Measurements from ENCODE around the gene CPNE7. TPM values are rescaled to one million over a fixed set of nuclear protein-coding genes. Genes with fewer than 3 reads are reported as not detected.

Gene CPNE7
- total and polyA plus RNA-seq, 4 donors: 0.30 to 0.56 (median 0.47) TPM; not detected in 1

- TF ChIP-seq, protein P1, sequence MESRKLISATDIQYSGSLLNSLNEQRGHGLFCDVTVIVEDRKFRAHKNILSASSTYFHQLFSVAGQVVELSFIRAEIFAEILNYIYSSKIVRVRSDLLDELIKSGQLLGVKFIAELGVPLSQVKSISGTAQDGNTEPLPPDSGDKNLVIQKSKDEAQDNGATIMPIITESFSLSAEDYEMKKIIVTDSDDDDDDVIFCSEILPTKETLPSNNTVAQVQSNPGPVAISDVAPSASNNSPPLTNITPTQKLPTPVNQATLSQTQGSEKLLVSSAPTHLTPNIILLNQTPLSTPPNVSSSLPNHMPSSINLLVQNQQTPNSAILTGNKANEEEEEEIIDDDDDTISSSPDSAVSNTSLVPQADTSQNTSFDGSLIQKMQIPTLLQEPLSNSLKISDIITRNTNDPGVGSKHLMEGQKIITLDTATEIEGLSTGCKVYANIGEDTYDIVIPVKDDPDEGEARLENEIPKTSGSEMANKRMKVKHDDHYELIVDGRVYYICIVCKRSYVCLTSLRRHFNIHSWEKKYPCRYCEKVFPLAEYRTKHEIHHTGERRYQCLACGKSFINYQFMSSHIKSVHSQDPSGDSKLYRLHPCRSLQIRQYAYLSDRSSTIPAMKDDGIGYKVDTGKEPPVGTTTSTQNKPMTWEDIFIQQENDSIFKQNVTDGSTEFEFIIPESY (IDR thresholded peaks at IDR 0.05): no peak
- TF ChIP-seq TAF1 (conservative IDR thresholded peaks at IDR 0.05) (no peak), YY1 (IDR thresholded peaks at IDR 0.05) (no peak), CTCF (IDR thresholded peaks at IDR 0.05; ENCODE audit: low read depth, low read length, missing input control) (no peak), FOXA2 (IDR thresholded peaks at IDR 0.05) (no peak), RXRA (IDR thresholded peaks at IDR 0.05) (no peak)
Observed at GRCh38 chr16:89637379-89637778, 61.8 kb downstream of the CPNE7 start (continued).

GRCh38 chr16:89638455-89638854 is 62.9 kb downstream of the CPNE7 start:
- no peak overlapping the region for H3K27ac ChIP-seq (ENCODE audit: low read depth in 1 of 2, low read length in 2 of 2)
- TF ChIP-seq EGR1 (IDR thresholded peaks at IDR 0.05; ENCODE audit: low read depth in 2 of 2) (no peak), SP1 (IDR thresholded peaks at IDR 0.05) (no peak), ATF3 (IDR thresholded peaks at IDR 0.05) (no peak), TAF1 (conservative IDR thresholded peaks at IDR 0.05) (no peak), NR2F2 (IDR thresholded peaks at IDR 0.05) (no peak)
- TF ChIP-seq, protein P1 (IDR thresholded peaks at IDR 0.05): no peak
- no peak for DNase-seq (ENCODE audit: low spot score)
- no peaks in the 10 kb centered on the region for H3K27me3 ChIP-seq (ENCODE audit: control insufficient read depth in 4 of 4, insufficient read depth in 4 of 4, low read length in 3 of 4)
- 78% methylated on average over 10 of the region's 10 CpGs for WGBS
- H3K9me3 ChIP-seq (ENCODE audit: control insufficient read depth in 4 of 4, low read length in 3 of 4): no peaks in the 10 kb centered on the region
- H3K4me1 ChIP-seq (ENCODE audit: control insufficient read depth in 4 of 4, insufficient read depth in 4 of 4, low read length in 3 of 4): peaks cover 0 to 6% (median 3%) of the 10 kb centered on the region in 4 donors
- H3K4me3 ChIP-seq (ENCODE audit: low read depth in 1 of 3, low read length in 3 of 3): no peak overlapping the region
- no peaks in the 10 kb centered on the region for H3K36me3 ChIP-seq (ENCODE audit: control insufficient read depth in 4 of 4, insufficient read depth in 3 of 4, low read depth in 1 of 4, low read length in 3 of 4)
- H3K9ac ChIP-seq (ENCODE audit: low read depth in 1 of 2, low read length in 2 of 2): no peak overlapping the region

DNA sequence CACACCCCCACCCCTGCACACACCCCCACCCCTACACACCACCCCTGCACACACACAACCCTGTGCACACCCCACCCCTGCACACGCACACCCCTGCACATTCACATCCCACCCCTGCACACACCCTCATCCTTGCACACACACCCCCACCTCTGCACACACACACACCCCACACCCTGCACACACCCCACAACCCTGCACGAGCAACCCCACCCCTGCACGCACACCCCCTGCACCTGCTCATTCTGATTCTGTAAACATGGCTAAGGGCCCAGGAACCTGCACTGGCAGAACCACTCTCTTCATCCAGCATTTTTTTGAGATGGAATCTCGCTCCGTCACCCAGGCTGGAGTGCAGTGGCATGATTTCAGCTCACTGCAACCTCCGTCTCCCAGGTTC is 63.8 kb downstream of the CPNE7 start:
- 85% methylated on average over 6 of the region's 6 CpGs for WGBS
- H3K36me3 ChIP-seq (ENCODE audit: control insufficient read depth in 4 of 4, insufficient read depth in 3 of 4, low read depth in 1 of 4, low read length in 3 of 4): peaks cover 0 to 3% (median under 1%) of the 10 kb centered on the region in 4 donors
- peaks cover 0 to 6% (median 3%) of the 10 kb centered on the region in 4 donors for H3K4me1 ChIP-seq (ENCODE audit: control insufficient read depth in 4 of 4, insufficient read depth in 4 of 4, low read length in 3 of 4)
- no peaks in the 10 kb centered on the region for H3K27me3 ChIP-seq (ENCODE audit: control insufficient read depth in 4 of 4, insufficient read depth in 4 of 4, low read length in 3 of 4)
- H3K27ac ChIP-seq (ENCODE audit: low read depth in 1 of 2, low read length in 2 of 2): no peak overlapping the region
- no peaks in the 10 kb centered on the region for H3K9me3 ChIP-seq (ENCODE audit: control insufficient read depth in 4 of 4, low read length in 3 of 4)
- no peak overlapping the region for H3K4me3 ChIP-seq (ENCODE audit: low read depth in 1 of 3, low read length in 3 of 3)
- no peak overlapping the region for H3K9ac ChIP-seq (ENCODE audit: low read depth in 1 of 2, low read length in 2 of 2)
- no peak for DNase-seq (ENCODE audit: low spot score)
- TF ChIP-seq, protein P2, sequence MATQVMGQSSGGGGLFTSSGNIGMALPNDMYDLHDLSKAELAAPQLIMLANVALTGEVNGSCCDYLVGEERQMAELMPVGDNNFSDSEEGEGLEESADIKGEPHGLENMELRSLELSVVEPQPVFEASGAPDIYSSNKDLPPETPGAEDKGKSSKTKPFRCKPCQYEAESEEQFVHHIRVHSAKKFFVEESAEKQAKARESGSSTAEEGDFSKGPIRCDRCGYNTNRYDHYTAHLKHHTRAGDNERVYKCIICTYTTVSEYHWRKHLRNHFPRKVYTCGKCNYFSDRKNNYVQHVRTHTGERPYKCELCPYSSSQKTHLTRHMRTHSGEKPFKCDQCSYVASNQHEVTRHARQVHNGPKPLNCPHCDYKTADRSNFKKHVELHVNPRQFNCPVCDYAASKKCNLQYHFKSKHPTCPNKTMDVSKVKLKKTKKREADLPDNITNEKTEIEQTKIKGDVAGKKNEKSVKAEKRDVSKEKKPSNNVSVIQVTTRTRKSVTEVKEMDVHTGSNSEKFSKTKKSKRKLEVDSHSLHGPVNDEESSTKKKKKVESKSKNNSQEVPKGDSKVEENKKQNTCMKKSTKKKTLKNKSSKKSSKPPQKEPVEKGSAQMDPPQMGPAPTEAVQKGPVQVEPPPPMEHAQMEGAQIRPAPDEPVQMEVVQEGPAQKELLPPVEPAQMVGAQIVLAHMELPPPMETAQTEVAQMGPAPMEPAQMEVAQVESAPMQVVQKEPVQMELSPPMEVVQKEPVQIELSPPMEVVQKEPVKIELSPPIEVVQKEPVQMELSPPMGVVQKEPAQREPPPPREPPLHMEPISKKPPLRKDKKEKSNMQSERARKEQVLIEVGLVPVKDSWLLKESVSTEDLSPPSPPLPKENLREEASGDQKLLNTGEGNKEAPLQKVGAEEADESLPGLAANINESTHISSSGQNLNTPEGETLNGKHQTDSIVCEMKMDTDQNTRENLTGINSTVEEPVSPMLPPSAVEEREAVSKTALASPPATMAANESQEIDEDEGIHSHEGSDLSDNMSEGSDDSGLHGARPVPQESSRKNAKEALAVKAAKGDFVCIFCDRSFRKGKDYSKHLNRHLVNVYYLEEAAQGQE (IDR thresholded peaks at IDR 0.05): no peak
- TF ChIP-seq YY1 (IDR thresholded peaks at IDR 0.05): no peak
- TF ChIP-seq MAX (IDR thresholded peaks at IDR 0.05): no peak
- TF ChIP-seq EGR1 (IDR thresholded peaks at IDR 0.05; ENCODE audit: low read depth in 2 of 2): no peak
- no peak for TF ChIP-seq RXRA (IDR thresholded peaks at IDR 0.05)
- TF ChIP-seq GABPA (IDR thresholded peaks at IDR 0.05 in 1 of 2, conservative IDR thresholded peaks at IDR 0.05 in 1 of 2): no peak
- no peak for TF ChIP-seq CTCF (IDR thresholded peaks at IDR 0.05; ENCODE audit: low read depth, low read length, missing input control)
- TF ChIP-seq, protein P1 (IDR thresholded peaks at IDR 0.05): no peak
- no peak for TF ChIP-seq SP1 (IDR thresholded peaks at IDR 0.05)
- no peak for TF ChIP-seq HNF4A (conservative IDR thresholded peaks at IDR 0.05)
